ENCODE data around the gene CPNE5. TPM values are rescaled to one million over a fixed set of nuclear protein-coding genes. Genes with fewer than 3 reads are reported as not detected.

CPNE5 gene
- total and polyA plus RNA-seq, 8 donors = 0.19 to 1.5 (median 0.58) TPM

DNA sequence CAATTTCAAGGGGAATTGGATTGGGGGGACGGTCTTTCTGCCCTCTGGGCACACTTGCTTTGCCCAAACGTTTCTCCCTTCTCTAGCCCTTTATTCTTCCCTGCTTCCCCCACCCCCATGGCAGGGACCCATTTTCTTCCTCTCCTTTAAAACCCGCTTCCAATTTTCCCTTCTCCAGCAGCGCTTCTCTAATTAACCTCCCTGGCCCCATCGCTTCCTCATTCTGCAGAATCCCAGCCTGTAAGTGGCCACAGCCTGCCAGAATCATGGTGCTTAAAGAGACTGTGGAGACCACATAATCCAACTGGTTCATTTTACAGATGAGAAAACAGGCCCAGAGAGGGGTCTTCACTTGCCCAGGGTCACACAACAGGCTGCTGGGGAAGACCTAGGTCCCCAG lies 61.4 kb downstream of the CPNE5 start:
- no peaks in the 10 kb centered on the region for H3K27me3 ChIP-seq
- DNase-seq = no peak
- no peak overlapping the region for H3K4me3 ChIP-seq
- H3K4me1 ChIP-seq = peaks cover 0 to 21% (median 15%) of the 10 kb centered on the region in 3 donors
- no peak for ATAC-seq
- TF ChIP-seq, protein P1, sequence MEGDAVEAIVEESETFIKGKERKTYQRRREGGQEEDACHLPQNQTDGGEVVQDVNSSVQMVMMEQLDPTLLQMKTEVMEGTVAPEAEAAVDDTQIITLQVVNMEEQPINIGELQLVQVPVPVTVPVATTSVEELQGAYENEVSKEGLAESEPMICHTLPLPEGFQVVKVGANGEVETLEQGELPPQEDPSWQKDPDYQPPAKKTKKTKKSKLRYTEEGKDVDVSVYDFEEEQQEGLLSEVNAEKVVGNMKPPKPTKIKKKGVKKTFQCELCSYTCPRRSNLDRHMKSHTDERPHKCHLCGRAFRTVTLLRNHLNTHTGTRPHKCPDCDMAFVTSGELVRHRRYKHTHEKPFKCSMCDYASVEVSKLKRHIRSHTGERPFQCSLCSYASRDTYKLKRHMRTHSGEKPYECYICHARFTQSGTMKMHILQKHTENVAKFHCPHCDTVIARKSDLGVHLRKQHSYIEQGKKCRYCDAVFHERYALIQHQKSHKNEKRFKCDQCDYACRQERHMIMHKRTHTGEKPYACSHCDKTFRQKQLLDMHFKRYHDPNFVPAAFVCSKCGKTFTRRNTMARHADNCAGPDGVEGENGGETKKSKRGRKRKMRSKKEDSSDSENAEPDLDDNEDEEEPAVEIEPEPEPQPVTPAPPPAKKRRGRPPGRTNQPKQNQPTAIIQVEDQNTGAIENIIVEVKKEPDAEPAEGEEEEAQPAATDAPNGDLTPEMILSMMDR (IDR thresholded peaks at IDR 0.05) = no peak
- H3K27ac ChIP-seq = no peak overlapping the region
- H3K9me3 ChIP-seq = no peaks in the 10 kb centered on the region
- FAIRE-seq = no peak
- intact Hi-C loops (cut with DNase I) = loop anchor here in 1 of 3 donors (10.0 kb wide), 1 partner anchor 427 kb away; no protein-coding TSS in a partner anchor
- no peaks in the 10 kb centered on the region for H3K36me3 ChIP-seq
- WGBS, 2 donors = 68 to 69% methylated on average over 5 of the region's 5 CpGs

DNA sequence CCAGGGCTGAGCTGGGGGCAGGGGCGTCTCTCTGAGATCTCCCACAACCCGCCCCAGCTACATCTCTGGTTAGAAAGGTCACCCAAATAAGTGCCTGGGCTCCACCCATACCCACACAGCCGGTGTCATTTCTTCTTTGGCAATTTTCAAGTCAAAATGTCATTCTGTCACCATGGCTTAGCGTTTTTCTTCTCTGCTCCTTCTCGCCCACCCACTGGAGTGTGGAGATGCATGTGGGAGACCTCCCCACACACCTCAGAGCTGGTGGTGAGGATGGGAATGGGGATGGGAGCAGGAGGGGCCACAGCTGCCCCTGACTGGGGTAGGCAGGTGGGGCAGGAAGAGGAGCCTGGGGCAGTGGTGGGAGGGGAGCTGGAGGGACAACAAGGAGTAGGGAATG lies 63.1 kb downstream of the CPNE5 start:
- FAIRE-seq (no peak), ATAC-seq (no peak), DNase-seq (no peak)
- Histone ChIP-seq H3K27me3 (no peaks in the 10 kb centered on the region), H3K27ac (no peak overlapping the region), H3K4me1 (peaks cover 0 to 17% (median 15%) of the 10 kb centered on the region in 3 donors), H3K36me3 (no peaks in the 10 kb centered on the region), H3K4me3 (no peak overlapping the region), H3K9me3 (no peaks in the 10 kb centered on the region)
- 86 to 88% methylated on average over 5 of the region's 5 CpGs for WGBS, 2 donors
- TF ChIP-seq, protein P1 (IDR thresholded peaks at IDR 0.05) = no peak
- intact Hi-C loops (cut with DNase I) = loop anchor here in 1 of 3 donors (10.0 kb wide), 1 partner anchor 429 kb away; no protein-coding TSS in a partner anchor

DNA sequence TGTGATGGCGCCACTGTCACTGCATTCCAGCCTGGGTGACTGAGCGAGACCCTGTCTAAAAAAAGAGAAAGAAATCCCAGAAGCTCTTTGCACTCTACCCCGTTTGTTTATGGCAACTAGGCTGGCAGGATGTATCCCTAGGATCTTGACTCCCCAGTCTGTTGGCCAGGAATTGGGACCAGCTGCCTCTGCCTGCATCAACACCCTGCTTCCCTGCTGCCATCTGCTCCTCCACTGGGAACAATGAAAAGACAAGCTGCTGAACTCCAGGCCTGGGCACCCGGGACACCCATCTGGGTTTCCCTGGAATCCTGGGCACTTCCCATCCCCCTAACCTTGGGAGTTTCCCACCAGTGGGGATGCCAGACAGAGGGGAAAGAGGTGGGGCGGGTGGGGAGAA lies 64.9 kb downstream of the CPNE5 start:
- FAIRE-seq = no peak

DNA sequence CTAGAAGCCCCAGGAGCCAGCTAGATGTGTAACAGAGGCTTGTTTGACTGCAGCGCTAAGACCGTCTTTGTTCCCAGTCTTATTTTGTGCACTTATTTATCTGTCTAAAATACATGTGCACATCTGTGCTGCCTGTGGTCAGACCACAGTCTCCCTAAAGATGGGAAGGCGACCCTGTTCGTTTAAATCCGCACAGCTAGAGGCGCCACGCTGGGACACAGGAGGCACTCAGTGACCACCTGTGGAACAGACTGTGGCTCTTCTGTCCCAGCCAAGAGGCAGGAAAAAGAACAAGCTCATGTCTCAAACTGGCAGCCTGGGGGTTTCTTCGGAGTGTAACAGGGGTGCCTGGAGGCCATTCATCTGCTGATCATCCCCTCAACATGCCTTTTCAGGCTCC lies 66.8 kb downstream of the CPNE5 start:
- no peak for DNase-seq
- intact Hi-C loops (cut with DNase I) = loop anchor here in 1 of 3 donors (10.0 kb wide), 1 partner anchor 432 kb away; no protein-coding TSS in a partner anchor

More for the DNA sequence above, 64.9 kb downstream of the CPNE5 start:
- WGBS, 2 donors = 85 to 90% methylated on average over 5 of the region's 5 CpGs
- H3K4me1 ChIP-seq = peaks cover 0 to 1% (median 0%) of the 10 kb centered on the region in 3 donors
- no peak overlapping the region for H3K4me3 ChIP-seq
- TF ChIP-seq, protein P1 (IDR thresholded peaks at IDR 0.05) = no peak
- H3K27me3 ChIP-seq = no peaks in the 10 kb centered on the region
- H3K9me3 ChIP-seq = no peaks in the 10 kb centered on the region
- H3K27ac ChIP-seq = no peak overlapping the region
- intact Hi-C loops (cut with DNase I) = loop anchor here in 1 of 3 donors (10.0 kb wide), 1 partner anchor 430 kb away; no protein-coding TSS in a partner anchor
- DNase-seq (no peak), ATAC-seq (no peak)
- H3K36me3 ChIP-seq = no peaks in the 10 kb centered on the region

DNA sequence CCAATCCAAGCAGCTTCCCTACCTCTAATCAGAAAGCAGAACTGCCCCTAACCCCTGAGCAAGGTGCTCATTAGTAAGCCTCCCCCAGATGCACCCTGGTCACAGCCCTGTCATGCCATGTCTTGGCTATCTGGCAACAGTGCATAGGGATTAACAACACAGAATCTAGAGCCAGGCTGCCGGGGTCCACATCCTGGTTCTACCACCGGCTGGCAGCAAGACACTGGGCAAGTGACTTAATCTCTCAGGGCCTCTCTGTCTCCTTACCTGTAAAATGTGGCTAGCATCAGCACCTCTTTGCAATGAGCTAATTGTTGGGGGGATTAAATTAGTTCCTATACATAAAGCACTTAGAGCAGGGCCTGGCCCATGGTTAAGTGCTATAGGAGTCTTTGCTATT lies 68.1 kb downstream of the CPNE5 start:
- ATAC-seq (no peak), FAIRE-seq (no peak), DNase-seq (no peak)
- H3K9me3 ChIP-seq = no peaks in the 10 kb centered on the region
- no peaks in the 10 kb centered on the region for H3K36me3 ChIP-seq
- WGBS, 2 donors = 94 to 96% methylated on average over 2 of the region's 2 CpGs
- TF ChIP-seq, protein P1 (IDR thresholded peaks at IDR 0.05) = no peak
- intact Hi-C loops (cut with DNase I) = loop anchor here in 1 of 3 donors (10.0 kb wide), 1 partner anchor 434 kb away; no protein-coding TSS in a partner anchor
- H3K27me3 ChIP-seq = no peaks in the 10 kb centered on the region
- H3K4me3 ChIP-seq = no peak overlapping the region
- peaks cover 0 to 5% (median 0%) of the 10 kb centered on the region in 3 donors for H3K4me1 ChIP-seq
- H3K27ac ChIP-seq = no peak overlapping the region

More for the DNA sequence above, 66.8 kb downstream of the CPNE5 start:
- ATAC-seq (no peak), FAIRE-seq (no peak)
- H3K4me1 ChIP-seq = peaks cover 0 to 5% (median 0%) of the 10 kb centered on the region in 3 donors
- no peak overlapping the region for H3K4me3 ChIP-seq
- WGBS, 2 donors = 92 to 95% methylated on average over 8 of the region's 8 CpGs
- no peaks in the 10 kb centered on the region for H3K27me3 ChIP-seq
- H3K36me3 ChIP-seq = no peaks in the 10 kb centered on the region
- H3K27ac ChIP-seq = no peak overlapping the region
- TF ChIP-seq, protein P1 (IDR thresholded peaks at IDR 0.05) = no peak
- no peaks in the 10 kb centered on the region for H3K9me3 ChIP-seq

All from pancreas (tissue), 10 donors.